GM10266 (cell line): ENCODE data around the gene SERINC5.
"Not testable (repeated sequence)": the region's sequence is repeated elsewhere in the genome, so short reads cannot be mapped to it uniquely, and the experiment has no call there.

ENCODE experiments used
- DNase-seq: peaks from one replicate; pipeline ENCODE4 v3.0.0; 2012; ENCODE audit errors: extremely low spot score
- TF ChIP-seq, protein P1 (sequence below): IDR thresholded peaks from 2 replicates; pipeline ENCODE4 v1.5.1; 2012; ENCODE audit warnings: mild to moderate bottlenecking, low read depth; ENCODE audit not compliant: control insufficient read depth, insufficient read depth; ENCODE audit errors: missing control alignments

The SERINC5 gene

DNA sequence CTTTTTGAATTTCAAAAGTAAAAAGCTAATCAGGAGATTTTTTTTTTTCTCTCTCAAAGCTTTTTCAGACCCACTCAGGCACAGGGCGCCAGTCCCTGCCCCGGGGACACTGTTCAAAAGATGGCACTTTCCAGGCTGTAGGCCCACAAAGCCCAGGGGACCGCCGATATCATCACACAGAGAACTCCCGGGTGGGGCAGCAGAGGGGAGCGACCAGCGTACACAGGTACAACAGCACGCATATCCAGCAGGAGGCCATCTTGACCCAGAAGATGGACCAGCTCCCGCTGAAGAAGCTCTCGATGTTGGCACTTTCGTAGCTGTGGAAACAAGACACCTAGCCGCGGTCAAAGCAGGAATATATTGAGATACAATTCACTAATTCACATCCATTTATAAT lies 112.4 kb downstream of the SERINC5 start:
- TF ChIP-seq, protein P1, sequence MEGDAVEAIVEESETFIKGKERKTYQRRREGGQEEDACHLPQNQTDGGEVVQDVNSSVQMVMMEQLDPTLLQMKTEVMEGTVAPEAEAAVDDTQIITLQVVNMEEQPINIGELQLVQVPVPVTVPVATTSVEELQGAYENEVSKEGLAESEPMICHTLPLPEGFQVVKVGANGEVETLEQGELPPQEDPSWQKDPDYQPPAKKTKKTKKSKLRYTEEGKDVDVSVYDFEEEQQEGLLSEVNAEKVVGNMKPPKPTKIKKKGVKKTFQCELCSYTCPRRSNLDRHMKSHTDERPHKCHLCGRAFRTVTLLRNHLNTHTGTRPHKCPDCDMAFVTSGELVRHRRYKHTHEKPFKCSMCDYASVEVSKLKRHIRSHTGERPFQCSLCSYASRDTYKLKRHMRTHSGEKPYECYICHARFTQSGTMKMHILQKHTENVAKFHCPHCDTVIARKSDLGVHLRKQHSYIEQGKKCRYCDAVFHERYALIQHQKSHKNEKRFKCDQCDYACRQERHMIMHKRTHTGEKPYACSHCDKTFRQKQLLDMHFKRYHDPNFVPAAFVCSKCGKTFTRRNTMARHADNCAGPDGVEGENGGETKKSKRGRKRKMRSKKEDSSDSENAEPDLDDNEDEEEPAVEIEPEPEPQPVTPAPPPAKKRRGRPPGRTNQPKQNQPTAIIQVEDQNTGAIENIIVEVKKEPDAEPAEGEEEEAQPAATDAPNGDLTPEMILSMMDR = no peak
- no peak for DNase-seq

DNA sequence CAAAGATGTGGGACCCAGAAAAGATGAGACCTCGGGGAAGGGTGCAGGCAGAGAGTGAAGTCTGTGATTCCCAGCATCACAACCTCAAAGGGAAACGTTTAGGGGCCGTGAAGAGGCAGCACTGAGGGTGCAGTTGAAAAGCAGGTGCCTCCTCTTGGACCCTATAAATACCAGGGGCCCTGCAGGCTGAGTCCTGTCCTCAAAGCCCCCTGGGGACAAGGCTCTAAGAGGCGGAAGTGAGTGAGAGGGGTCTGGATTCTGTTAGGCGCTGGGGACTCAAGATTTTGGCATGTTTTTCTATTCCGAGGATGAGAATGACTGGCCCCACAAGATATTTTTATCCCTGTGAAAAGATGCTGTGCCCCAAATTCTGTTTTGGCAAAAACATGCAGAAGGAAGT lies 112.9 kb downstream of the SERINC5 start:
- TF ChIP-seq, protein P1 = no peak
- no peak for DNase-seq

DNA sequence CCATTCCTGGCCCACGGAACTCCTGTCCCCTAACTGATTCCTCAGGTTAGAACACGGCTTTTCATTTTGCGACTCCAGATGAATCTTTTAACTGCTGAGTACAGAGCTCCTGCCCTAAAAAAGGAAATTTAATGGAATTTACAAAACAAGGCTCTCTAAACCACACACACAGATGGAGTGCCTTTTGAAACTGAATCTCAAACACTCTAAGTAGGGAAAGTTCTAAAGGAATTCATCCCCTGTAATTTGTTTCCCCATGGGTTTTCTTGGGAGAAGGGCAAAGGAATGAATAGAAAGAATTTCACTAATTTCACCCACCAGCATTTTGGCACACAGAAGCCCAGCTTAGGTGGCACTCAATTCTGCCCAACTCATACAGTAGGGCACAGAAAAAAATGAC lies 114.2 kb downstream of the SERINC5 start:
- DNase-seq = no peak
- TF ChIP-seq, protein P1 = no peak

DNA sequence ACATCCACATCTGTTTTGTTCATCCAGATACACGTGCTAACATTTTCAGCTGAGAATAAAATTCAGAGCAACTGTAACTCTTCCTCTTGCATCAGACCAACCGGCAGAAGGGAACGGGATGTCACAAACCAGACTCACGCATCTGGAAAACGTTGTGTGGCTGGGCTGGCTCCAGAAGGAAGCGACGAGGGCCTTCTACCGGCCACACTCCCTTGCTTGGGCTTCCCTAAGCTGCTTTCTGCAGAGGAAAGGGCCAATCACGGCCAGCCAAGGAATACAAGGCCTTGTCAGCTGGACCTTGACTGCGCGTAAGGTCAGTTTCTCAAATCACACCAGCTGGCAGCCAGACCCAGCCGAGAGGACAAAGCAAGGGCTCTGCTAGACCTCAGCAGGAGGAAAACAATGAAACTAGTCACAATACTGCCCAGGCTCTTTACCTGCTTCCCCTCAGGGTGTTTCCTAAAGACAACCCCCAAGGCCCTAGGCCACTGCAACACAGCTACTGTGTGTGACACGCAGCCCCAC lies 114.6 kb downstream of the SERINC5 start:
- DNase-seq = no peak
- TF ChIP-seq, protein P1 = no peak

DNA sequence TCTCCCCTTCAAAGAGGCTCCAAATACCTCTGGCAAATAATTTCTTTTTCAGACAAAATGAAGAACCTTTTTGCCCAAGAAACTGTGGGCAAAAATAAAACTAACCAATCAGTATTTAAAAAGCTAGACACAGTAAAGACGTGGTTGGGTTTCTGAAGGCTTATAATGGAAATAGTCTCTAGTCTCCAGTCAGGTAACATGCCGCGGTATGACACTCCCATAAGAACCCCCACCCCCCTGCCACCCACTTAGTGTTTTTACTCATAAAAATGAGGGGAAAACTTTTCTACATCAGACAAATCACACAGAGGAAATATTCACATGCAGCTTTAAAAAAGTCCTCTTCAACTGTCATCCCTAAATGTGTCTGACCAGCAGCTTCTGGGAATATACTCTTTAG lies 115.4 kb downstream of the SERINC5 start:
- TF ChIP-seq, protein P1 = no peak

DNA sequence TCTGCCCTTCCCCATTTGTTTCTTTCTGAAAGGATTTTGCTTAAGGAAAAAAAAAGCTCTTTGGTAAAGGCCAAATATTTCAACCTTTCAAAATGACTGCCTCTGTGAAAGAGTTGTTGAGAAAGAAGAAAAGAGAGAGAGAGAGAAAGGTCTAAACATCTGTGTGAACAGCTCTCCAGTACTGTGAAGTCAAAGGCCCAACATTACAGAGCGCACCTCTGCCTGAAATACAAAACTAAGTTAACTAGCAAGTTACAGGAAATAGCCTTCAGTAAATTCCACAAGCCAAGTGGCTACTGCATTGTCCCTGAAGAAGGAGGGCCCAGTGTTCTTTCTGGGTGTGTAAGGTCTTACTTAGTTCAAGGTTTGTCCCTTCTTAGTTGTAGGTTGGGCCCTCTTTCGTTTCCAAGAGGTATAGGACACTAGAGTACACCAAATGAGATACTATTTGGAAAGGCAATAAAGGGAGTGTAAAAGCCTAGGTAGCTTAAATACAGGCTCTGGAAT lies 116.3 kb downstream of the SERINC5 start:
- TF ChIP-seq, protein P1 = no peak
- DNase-seq = no peak

More for the DNA sequence above, 115.4 kb downstream of the SERINC5 start:
- DNase-seq = no peak

DNA sequence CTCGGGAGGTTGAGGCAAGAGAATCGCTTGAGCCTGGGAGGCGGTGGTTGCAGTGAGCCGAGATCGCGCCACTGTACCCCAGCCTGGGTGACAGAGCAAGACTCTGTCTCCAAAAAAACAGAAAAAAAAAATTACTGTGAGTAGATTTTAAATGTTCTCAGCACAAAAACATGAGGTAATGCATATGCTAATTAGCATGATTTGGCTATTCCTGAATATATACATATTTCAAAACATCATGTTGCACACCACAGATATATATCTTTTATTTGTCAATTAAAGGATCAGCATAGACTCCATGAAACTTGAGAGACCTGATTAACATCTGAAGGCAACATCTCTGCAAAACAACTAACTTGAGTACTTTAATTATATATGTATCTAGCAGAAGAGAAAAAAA lies 117.4 kb downstream of the SERINC5 start:
- TF ChIP-seq, protein P1 = no peak
- DNase-seq = no peak

DNA sequence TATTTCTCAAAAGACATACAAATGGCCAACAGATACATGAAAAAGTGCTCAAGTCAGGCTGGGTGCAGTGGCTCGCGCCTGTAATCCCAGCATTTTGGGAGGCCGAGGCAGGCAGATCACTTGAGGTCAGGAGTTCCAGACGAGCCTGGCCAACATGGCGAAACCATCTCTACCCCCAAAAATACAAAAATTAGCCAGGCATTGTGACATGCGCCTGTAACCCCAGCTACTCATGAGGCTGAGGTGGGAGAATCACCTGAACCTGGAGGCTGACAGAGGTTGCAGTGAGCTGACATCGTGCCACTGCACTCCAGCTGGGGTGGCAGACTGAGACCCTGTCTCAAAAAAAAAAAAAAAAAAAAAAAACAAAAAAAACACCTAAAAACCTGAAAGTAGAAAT lies 119.0 kb downstream of the SERINC5 start:
- DNase-seq = not testable (repeated sequence)
